ENCODE measurements around the gene DUSP28.

Gene DUSP28

DNA sequence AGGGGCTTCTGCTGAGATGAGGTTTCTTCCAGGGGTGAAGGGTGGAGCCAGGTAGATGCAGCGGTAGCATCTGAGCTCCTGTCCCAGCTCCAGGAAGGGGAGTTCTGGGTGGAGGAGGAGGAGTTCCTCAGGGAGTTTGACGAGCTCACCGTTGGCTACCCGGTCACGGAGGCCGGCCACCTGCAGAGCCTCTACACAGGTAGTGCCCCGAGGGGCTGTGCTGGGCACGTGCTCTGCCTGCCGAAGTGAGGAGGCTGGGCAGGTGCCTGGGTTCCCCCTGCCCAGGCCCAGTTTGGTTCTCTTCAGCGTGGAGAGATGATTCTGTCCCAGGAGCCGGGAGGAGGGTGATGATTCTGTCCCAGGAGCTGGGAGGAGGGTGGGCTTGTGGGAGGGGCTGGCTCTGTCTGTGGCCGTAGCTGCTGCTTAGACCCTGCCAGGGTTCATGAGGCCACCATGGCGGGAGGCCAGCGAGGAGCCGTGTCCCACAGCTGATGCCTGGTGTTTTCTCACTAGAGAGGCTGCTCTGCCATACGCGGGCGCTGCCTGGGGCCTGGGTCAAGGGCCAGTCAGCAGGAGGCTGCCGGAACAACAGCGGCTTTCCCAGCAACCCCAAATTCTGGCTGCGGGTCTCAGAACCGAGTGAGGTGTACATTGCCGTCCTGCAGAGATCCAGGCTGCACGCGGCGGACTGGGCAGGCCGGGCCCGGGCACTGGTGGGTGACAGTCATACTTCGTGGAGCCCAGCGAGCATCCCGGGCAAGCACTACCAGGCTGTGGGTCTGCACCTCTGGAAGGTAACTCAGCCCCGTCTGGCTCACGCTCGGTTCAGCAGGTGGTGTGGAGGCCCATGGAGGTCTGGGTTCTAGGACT, 34.6 kb downstream of the DUSP28 start:
- Histone ChIP-seq H3K27ac (ENCODE audit: low read length) (no peak overlapping the region), H3K4me3 (ENCODE audit: low read length) (no peak overlapping the region), H3K36me3 (ENCODE audit: insufficient read depth, low read depth, low read length) (peaks cover 12% of the 10 kb centered on the region; the same call in 1 of the 2 replicates), H3K9me3 (ENCODE audit: insufficient read depth, low read depth, low read length) (no peaks in the 10 kb centered on the region), H3K27me3 (ENCODE audit: insufficient read depth, low read length) (no peaks in the 10 kb centered on the region), H3K9ac (ENCODE audit: low read depth, low read length) (no peak overlapping the region), H3K4me1 (ENCODE audit: insufficient read depth, low read length) (no peaks in the 10 kb centered on the region)

GRCh38 chr2:240595381-240596079, 35.4 kb downstream of the DUSP28 start:
- H3K9me3 ChIP-seq (ENCODE audit: insufficient read depth, low read depth, low read length) = no peaks in the 10 kb centered on the region
- peaks cover 14% of the 10 kb centered on the region; the same call in 1 of the 2 replicates for H3K36me3 ChIP-seq (ENCODE audit: insufficient read depth, low read depth, low read length)
- no peak overlapping the region for H3K27ac ChIP-seq (ENCODE audit: low read length)
- H3K27me3 ChIP-seq (ENCODE audit: insufficient read depth, low read length) = no peaks in the 10 kb centered on the region
- no peaks in the 10 kb centered on the region for H3K4me1 ChIP-seq (ENCODE audit: insufficient read depth, low read length)
- no peak overlapping the region for H3K4me3 ChIP-seq (ENCODE audit: low read length)
- no peak overlapping the region for H3K9ac ChIP-seq (ENCODE audit: low read depth, low read length)

GRCh38 chr2:240596080-240596460, 35.9 kb downstream of the DUSP28 start:
- Histone ChIP-seq H3K9me3 (ENCODE audit: insufficient read depth, low read depth, low read length) (no peaks in the 10 kb centered on the region), H3K4me1 (ENCODE audit: insufficient read depth, low read length) (no peaks in the 10 kb centered on the region), H3K4me3 (ENCODE audit: low read length) (no peak overlapping the region), H3K27ac (ENCODE audit: low read length) (no peak overlapping the region), H3K27me3 (ENCODE audit: insufficient read depth, low read length) (no peaks in the 10 kb centered on the region), H3K36me3 (ENCODE audit: insufficient read depth, low read depth, low read length) (peaks cover 10% of the 10 kb centered on the region; the same call in 1 of the 2 replicates), H3K9ac (ENCODE audit: low read depth, low read length) (no peak overlapping the region)

DNA sequence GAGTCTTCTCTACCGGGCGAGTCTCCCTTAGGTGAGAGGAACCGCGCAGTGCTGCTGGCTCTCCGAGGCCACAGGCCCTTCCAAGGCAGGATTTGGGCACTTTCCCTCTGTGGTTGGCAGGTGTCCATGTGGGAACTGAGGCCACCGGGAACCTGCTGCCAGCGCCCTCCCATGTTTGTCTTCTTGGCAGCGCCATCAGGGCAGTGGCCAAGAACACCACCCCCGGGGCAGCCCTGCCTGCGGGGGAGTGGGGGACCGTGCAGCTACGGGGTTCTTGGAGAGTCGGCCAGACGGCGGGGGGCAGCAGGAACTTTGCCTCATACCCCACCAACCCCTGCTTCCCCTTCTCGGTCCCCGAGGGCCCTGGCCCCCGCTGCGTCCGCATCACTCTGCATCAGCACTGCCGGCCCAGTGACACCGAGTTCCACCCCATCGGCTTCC, 36.4 kb downstream of the DUSP28 start:
- H3K36me3 ChIP-seq (ENCODE audit: insufficient read depth, low read depth, low read length) = peaks cover 6% of the 10 kb centered on the region; the same call in 1 of the 2 replicates
- no peaks in the 10 kb centered on the region for H3K4me1 ChIP-seq (ENCODE audit: insufficient read depth, low read length)
- H3K27ac ChIP-seq (ENCODE audit: low read length) = no peak overlapping the region
- no peaks in the 10 kb centered on the region for H3K27me3 ChIP-seq (ENCODE audit: insufficient read depth, low read length)
- no peak overlapping the region for H3K9ac ChIP-seq (ENCODE audit: low read depth, low read length)
- no peaks in the 10 kb centered on the region for H3K9me3 ChIP-seq (ENCODE audit: insufficient read depth, low read depth, low read length)
- no peak overlapping the region for H3K4me3 ChIP-seq (ENCODE audit: low read length)

- Histone ChIP-seq H3K9me3 (ENCODE audit: insufficient read depth, low read depth, low read length) (no peaks in the 10 kb centered on the region), H3K27ac (ENCODE audit: low read length) (no peak overlapping the region), H3K36me3 (ENCODE audit: insufficient read depth, low read depth, low read length) (peaks cover 6% of the 10 kb centered on the region; the same call in 1 of the 2 replicates), H3K4me1 (ENCODE audit: insufficient read depth, low read length) (no peaks in the 10 kb centered on the region), H3K27me3 (ENCODE audit: insufficient read depth, low read length) (no peaks in the 10 kb centered on the region), H3K4me3 (ENCODE audit: low read length) (no peak overlapping the region), H3K9ac (ENCODE audit: low read depth, low read length) (no peak overlapping the region)
These were observed 36.9 kb downstream of the DUSP28 start for GRCh38 chr2:240597054-240597418.

- no peaks in the 10 kb centered on the region for H3K27me3 ChIP-seq (ENCODE audit: insufficient read depth, low read length)
- peaks cover 6% of the 10 kb centered on the region; the same call in 1 of the 2 replicates for H3K36me3 ChIP-seq (ENCODE audit: insufficient read depth, low read depth, low read length)
- no peaks in the 10 kb centered on the region for H3K4me1 ChIP-seq (ENCODE audit: insufficient read depth, low read length)
- no peaks in the 10 kb centered on the region for H3K9me3 ChIP-seq (ENCODE audit: insufficient read depth, low read depth, low read length)
- H3K9ac ChIP-seq (ENCODE audit: low read depth, low read length) = no peak overlapping the region
- no peak overlapping the region for H3K4me3 ChIP-seq (ENCODE audit: low read length)
- no peak overlapping the region for H3K27ac ChIP-seq (ENCODE audit: low read length)
These were observed 37.4 kb downstream of the DUSP28 start for GRCh38 chr2:240597419-240598181.

GRCh38 chr2:240598311-240598911, 38.3 kb downstream of the DUSP28 start:
- Histone ChIP-seq H3K36me3 (ENCODE audit: insufficient read depth, low read depth, low read length) (peaks cover 6% of the 10 kb centered on the region; the same call in 1 of the 2 replicates), H3K27ac (ENCODE audit: low read length) (no peak overlapping the region), H3K27me3 (ENCODE audit: insufficient read depth, low read length) (no peaks in the 10 kb centered on the region)

GRCh38 chr2:240599141-240599583, 39.0 kb downstream of the DUSP28 start:
- Histone ChIP-seq H3K9ac (ENCODE audit: low read depth, low read length) (no peak overlapping the region), H3K27ac (ENCODE audit: low read length) (no peak overlapping the region), H3K4me3 (ENCODE audit: low read length) (no peak overlapping the region), H3K27me3 (ENCODE audit: insufficient read depth, low read length) (no peaks in the 10 kb centered on the region), H3K9me3 (ENCODE audit: insufficient read depth, low read depth, low read length) (no peaks in the 10 kb centered on the region), H3K4me1 (ENCODE audit: insufficient read depth, low read length) (no peaks in the 10 kb centered on the region), H3K36me3 (ENCODE audit: insufficient read depth, low read depth, low read length) (peaks cover 6% of the 10 kb centered on the region; the same call in 1 of the 2 replicates)

More at GRCh38 chr2:240598311-240598911, 38.3 kb downstream of the DUSP28 start:
- H3K9ac ChIP-seq (ENCODE audit: low read depth, low read length) = no peak overlapping the region
- H3K4me1 ChIP-seq (ENCODE audit: insufficient read depth, low read length) = no peaks in the 10 kb centered on the region
- H3K9me3 ChIP-seq (ENCODE audit: insufficient read depth, low read depth, low read length) = no peaks in the 10 kb centered on the region
- H3K4me3 ChIP-seq (ENCODE audit: low read length) = no peak overlapping the region

DNA sequence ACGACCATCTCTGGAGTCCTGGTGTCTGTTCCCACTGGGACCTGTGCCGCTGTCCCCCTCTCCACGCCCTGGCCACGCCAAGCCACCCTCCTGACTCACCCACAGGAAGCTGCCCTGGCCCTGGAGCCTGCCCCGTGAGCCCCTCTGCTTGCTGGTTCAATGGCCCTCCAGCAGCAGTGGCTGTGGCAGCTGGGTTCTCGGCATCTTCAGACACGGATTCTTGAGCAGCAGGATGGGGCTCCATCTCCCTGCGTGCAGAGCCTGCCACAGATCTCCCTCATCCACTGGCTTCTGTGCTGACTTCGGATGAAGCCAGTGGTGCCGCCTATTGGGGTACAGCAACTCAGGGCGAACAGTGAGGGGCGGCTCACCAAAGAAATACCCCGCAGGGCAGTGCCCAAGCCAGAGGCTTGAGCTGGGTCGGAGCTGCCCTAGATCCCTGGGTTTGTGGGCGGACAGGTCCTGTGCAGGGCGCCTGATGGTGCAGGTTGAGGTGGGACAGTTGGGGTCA, 40.3 kb downstream of the DUSP28 start:
- no peaks in the 10 kb centered on the region for H3K4me1 ChIP-seq (ENCODE audit: insufficient read depth, low read length)
- no peak overlapping the region for H3K4me3 ChIP-seq (ENCODE audit: low read length)
- H3K36me3 ChIP-seq (ENCODE audit: insufficient read depth, low read depth, low read length) = peaks cover 6% of the 10 kb centered on the region; the same call in 1 of the 2 replicates
- H3K27ac ChIP-seq (ENCODE audit: low read length) = no peak overlapping the region
- no peaks in the 10 kb centered on the region for H3K27me3 ChIP-seq (ENCODE audit: insufficient read depth, low read length)
- H3K9ac ChIP-seq (ENCODE audit: low read depth, low read length) = no peak overlapping the region
- H3K9me3 ChIP-seq (ENCODE audit: insufficient read depth, low read depth, low read length) = no peaks in the 10 kb centered on the region

- Histone ChIP-seq H3K4me1 (ENCODE audit: insufficient read depth, low read length) (no peaks in the 10 kb centered on the region), H3K27me3 (ENCODE audit: insufficient read depth, low read length) (no peaks in the 10 kb centered on the region), H3K9me3 (ENCODE audit: insufficient read depth, low read depth, low read length) (no peaks in the 10 kb centered on the region), H3K4me3 (ENCODE audit: low read length) (no peak overlapping the region), H3K36me3 (ENCODE audit: insufficient read depth, low read depth, low read length) (peaks cover 6% of the 10 kb centered on the region; the same call in 1 of the 2 replicates), H3K27ac (ENCODE audit: low read length) (no peak overlapping the region), H3K9ac (ENCODE audit: low read depth, low read length) (no peak overlapping the region)
These were observed 41.1 kb downstream of the DUSP28 start for GRCh38 chr2:240601061-240601830.
